B cell (primary cell): ENCODE results near the gene KRT4. TPM values are rescaled to one million over a fixed set of nuclear protein-coding genes. Genes with fewer than 3 reads are reported as not detected.

ENCODE experiments used
- ATAC-seq: fragments of 200-7000 bp; cut with Tn5 transposase; one replicate; pipeline ENCODE4 v1.10.0; 2021; ENCODE audit warnings: low read depth, mild to moderate bottlenecking, moderate number of reproducible peaks, moderate library complexity
- CTCF ChIA-PET: fragments of 350-600 bp; sonication (Branson Sonifier 250); formaldehyde crosslinking; loops from one replicate; lab custom pipeline; 2021; ENCODE audit warnings: antibody characterized with exemption, inconsistent platforms; lab: Charles Lee
- POLR2A ChIA-PET: fragments of 350-600 bp; sonication (Branson Sonifier 250); formaldehyde crosslinking; loops from one replicate; lab custom pipeline; 2021; ENCODE audit warnings: antibody characterized with exemption; lab: Charles Lee
- DNase-seq: peaks from one replicate; pipeline ENCODE4 v3.0.0; 2013
- H2AFZ ChIP-seq: 2 replicates; pipeline ENCODE4 v1.6.1; 2012; ENCODE audit warnings: mild to moderate bottlenecking, low read depth, low read length; ENCODE audit not compliant: insufficient read depth, poor library complexity, severe bottlenecking
- H3K27ac ChIP-seq, 2 donors: 1 replicate in 1 of 2; 2 replicates in 1 of 2; pipeline ENCODE4 v1.5.1; 2012 to 2013; ENCODE audit warnings: low read length in 2 of 2, mild to moderate bottlenecking in 2 of 2, moderate library complexity in 1 of 2
- H3K27me3 ChIP-seq, 4 experiments: fragments of 200-600 bp in 1 of 4; sonication (generic) in 1 of 4; replicated peaks in 1 of 4; 1 replicate in 2 of 4; 2 replicates in 2 of 4; pipeline versions ENCODE4 v1.6.1 to v1.7.0; 2013 to 2016; ENCODE audit warnings: low read length in 3 of 4, mild to moderate bottlenecking in 2 of 4, mixed read lengths in 1 of 4, moderate library complexity in 1 of 4; ENCODE audit not compliant: insufficient read depth in 4 of 4, control insufficient read depth in 3 of 4; ENCODE audit errors: control extremely low read depth in 1 of 4
- H3K36me3 ChIP-seq, 2 experiments: replicated peaks in 1 of 2; 1 replicate in 1 of 2; 2 replicates in 1 of 2; pipeline versions ENCODE4 v1.6.1 to v1.7.1; 2013; ENCODE audit warnings: low read length in 1 of 2; ENCODE audit not compliant: insufficient read depth in 2 of 2, control insufficient read depth in 1 of 2; ENCODE audit errors: control extremely low read depth in 1 of 2, extremely low read depth in 1 of 2
- H3K4me1 ChIP-seq, 2 donors: fragments of 200-600 bp in 1 of 2; sonication (generic) in 1 of 2; 1 replicate in 1 of 2; 2 replicates in 1 of 2; pipeline versions ENCODE4 v1.5.1 to v1.6.1; 2013 to 2017; ENCODE audit warnings: low read length in 2 of 2; ENCODE audit not compliant: control insufficient read depth in 2 of 2, insufficient read depth in 2 of 2
- H3K4me2 ChIP-seq: replicated peaks from 2 replicates; pipeline ENCODE3; 2012; ENCODE audit warnings: mild to moderate bottlenecking, low read depth, low read length; ENCODE audit not compliant: poor library complexity, severe bottlenecking
- H3K4me3 ChIP-seq, 5 experiments: fragments of 200-600 bp in 1 of 5; sonication (generic) in 1 of 5; 1 replicate in 3 of 5; 2 replicates in 2 of 5; pipeline versions ENCODE4 v1.5.1 to v1.7.0; 2011 to 2016; ENCODE audit warnings: low read length in 4 of 5, mild to moderate bottlenecking in 4 of 5, low read depth in 2 of 5, control low read depth in 1 of 5, moderate library complexity in 1 of 5; ENCODE audit not compliant: insufficient read depth in 1 of 5; ENCODE audit errors: control extremely low read depth in 1 of 5, extremely low read depth in 1 of 5
- H3K79me2 ChIP-seq: fragments of 200-600 bp; sonication (generic); one replicate; pipeline ENCODE4 v1.6.0; 2016; ENCODE audit warnings: low read length; ENCODE audit not compliant: control insufficient read depth, insufficient read depth
- H3K9ac ChIP-seq: fragments of 200-600 bp; sonication (generic); 2 replicates; pipeline ENCODE4 v1.6.1; 2017; ENCODE audit warnings: mild to moderate bottlenecking, low read length, moderate library complexity
- H3K9me3 ChIP-seq, 3 donors: one replicate each; pipeline versions ENCODE4 v1.6.1 to v1.7.1; 2013; ENCODE audit warnings: low read length in 2 of 3; ENCODE audit not compliant: control insufficient read depth in 2 of 3, insufficient read depth in 1 of 3; ENCODE audit errors: control extremely low read depth in 1 of 3
- H4K20me1 ChIP-seq: 2 replicates; pipeline ENCODE4 v1.6.0; 2012; ENCODE audit warnings: mild to moderate bottlenecking, low read length; ENCODE audit not compliant: insufficient read depth, control insufficient read depth, poor library complexity, severe bottlenecking
- H3K27ac Mint-ChIP-seq: one replicate; pipeline ENCODE4 v1.8.0; 2021; ENCODE audit warnings: mixed read lengths
- H3K27me3 Mint-ChIP-seq: one replicate; pipeline ENCODE4 v1.8.0; 2021; ENCODE audit warnings: mixed read lengths
- H3K4me1 Mint-ChIP-seq: one replicate; pipeline ENCODE4 v1.8.0; 2021; ENCODE audit warnings: mixed read lengths
- H3K4me3 Mint-ChIP-seq: one replicate; pipeline ENCODE4 v1.8.0; 2021; ENCODE audit warnings: mixed read lengths
- H3K9me3 Mint-ChIP-seq: one replicate; pipeline ENCODE4 v1.8.0; 2022; ENCODE audit warnings: mixed read lengths; ENCODE audit not compliant: insufficient read depth
- EZH2 ChIP-seq: IDR thresholded peaks from 2 replicates; pipeline ENCODE4 v1.6.1; 2012; ENCODE audit warnings: borderline replicate concordance, low read depth, mild to moderate bottlenecking, moderate library complexity, low read length; ENCODE audit not compliant: insufficient read depth, poor library complexity, severe bottlenecking
- WGBS: methylation state at CpG from one replicate; pipeline ENCODE4 v1.1.5; 2013; ENCODE audit warnings: missing lambda C conversion rate; ENCODE audit not compliant: insufficient coverage; 5-methylcytosine and 5-hydroxymethylcytosine counted together
- intact Hi-C: fragments of 100-400 bp; cut with micrococcal nuclease; formaldehyde crosslinking; loops from one replicate; pipeline ENCODE4 v1.10.0; 2022
- polyA plus RNA-seq: library from polyadenylated mRNA; depleted of rRNA; stranded (reverse); fragments of >200 nt; gene quantifications from 2 replicates; pipeline ENCODE4 v1.2.3, GENCODE V29; 2012
- total RNA-seq, 2 donors: library from RNA; stranded (reverse); fragments of 120-200 nt in 1 of 2; gene quantifications; 1 replicate in 1 of 2; 2 replicates in 1 of 2; pipeline versions ENCODE4 v1.2.3 to v1.2.4, GENCODE V29; 2013 to 2022
- TF ChIP-seq, protein P1 (sequence below): fragments of 200-600 bp; IDR thresholded peaks from one replicate; pipeline ENCODE4 v1.8.0; 2022; ENCODE audit warnings: antibody characterized with exemption, mild to moderate bottlenecking

Gene KRT4
- total and polyA plus RNA-seq, 2 donors (not counting 1 experiment from before 2014, with no cell fraction given): not detected

DNA sequence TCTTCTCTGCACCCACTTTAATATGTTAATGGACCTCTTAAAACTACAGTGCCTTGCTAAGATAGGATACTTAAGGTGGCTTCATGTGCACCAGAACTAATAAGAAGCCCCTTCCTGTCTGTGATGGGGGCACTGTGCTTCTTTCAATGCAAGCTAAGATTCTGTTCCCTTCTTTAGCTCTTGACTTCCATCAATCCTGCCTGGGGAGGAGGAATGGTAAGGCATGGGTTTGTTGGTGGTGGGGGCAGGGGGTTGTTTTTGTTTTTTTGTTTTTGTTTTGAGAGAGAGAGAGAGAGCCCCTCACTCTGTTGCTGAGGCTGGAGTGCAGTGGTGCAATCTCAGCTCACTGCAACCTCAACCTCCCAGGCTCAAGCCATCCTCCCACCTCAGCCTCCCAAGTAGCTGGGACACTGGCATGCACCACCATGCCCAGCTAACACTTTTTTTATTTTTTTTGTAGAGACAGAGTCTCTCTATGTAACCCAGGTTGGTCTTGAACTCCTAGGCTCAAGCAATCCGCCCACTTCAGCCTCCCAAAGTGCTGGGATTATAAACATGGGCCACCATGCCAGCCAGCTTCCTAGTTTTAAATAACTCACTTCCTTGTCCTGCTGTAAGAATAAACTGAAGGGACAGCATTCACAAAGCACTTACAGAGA lies 13.5 kb downstream of the KRT4 start:
- no peak overlapping the region for H3K4me3 Mint-ChIP-seq
- H3K4me3 ChIP-seq: no peak overlapping the region
- H3K79me2 ChIP-seq: no peaks in the 10 kb centered on the region
- no peak overlapping the region for H3K9ac ChIP-seq
- no peaks in the 10 kb centered on the region for H4K20me1 ChIP-seq
- intact Hi-C loops: no loop called here
- POLR2A ChIA-PET: no interaction called here
- TF ChIP-seq, protein P1, sequence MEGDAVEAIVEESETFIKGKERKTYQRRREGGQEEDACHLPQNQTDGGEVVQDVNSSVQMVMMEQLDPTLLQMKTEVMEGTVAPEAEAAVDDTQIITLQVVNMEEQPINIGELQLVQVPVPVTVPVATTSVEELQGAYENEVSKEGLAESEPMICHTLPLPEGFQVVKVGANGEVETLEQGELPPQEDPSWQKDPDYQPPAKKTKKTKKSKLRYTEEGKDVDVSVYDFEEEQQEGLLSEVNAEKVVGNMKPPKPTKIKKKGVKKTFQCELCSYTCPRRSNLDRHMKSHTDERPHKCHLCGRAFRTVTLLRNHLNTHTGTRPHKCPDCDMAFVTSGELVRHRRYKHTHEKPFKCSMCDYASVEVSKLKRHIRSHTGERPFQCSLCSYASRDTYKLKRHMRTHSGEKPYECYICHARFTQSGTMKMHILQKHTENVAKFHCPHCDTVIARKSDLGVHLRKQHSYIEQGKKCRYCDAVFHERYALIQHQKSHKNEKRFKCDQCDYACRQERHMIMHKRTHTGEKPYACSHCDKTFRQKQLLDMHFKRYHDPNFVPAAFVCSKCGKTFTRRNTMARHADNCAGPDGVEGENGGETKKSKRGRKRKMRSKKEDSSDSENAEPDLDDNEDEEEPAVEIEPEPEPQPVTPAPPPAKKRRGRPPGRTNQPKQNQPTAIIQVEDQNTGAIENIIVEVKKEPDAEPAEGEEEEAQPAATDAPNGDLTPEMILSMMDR: no peak
- TF ChIP-seq EZH2: no peak
- CTCF ChIA-PET: no interaction called here
- H3K27ac ChIP-seq: no peak overlapping the region
- H3K4me1 ChIP-seq: no peaks in the 10 kb centered on the region
- H2AFZ ChIP-seq: no peak overlapping the region
- ATAC-seq (no peak), DNase-seq (no peak)
- peaks cover 30% of the 10 kb centered on the region for H3K27me3 Mint-ChIP-seq
- H3K4me2 ChIP-seq: no peak overlapping the region
- H3K36me3 ChIP-seq: no peaks in the 10 kb centered on the region
- H3K9me3 ChIP-seq: no peaks in the 10 kb centered on the region
- H3K27me3 ChIP-seq: peaks cover 0 to 5% (median 2%) of the 10 kb centered on the region in 4 experiments
- H3K9me3 Mint-ChIP-seq: no peaks in the 10 kb centered on the region
- H3K4me1 Mint-ChIP-seq: no peaks in the 10 kb centered on the region
- 90% methylated on average over 1 of the region's 1 CpG for WGBS
- no peak overlapping the region for H3K27ac Mint-ChIP-seq

DNA sequence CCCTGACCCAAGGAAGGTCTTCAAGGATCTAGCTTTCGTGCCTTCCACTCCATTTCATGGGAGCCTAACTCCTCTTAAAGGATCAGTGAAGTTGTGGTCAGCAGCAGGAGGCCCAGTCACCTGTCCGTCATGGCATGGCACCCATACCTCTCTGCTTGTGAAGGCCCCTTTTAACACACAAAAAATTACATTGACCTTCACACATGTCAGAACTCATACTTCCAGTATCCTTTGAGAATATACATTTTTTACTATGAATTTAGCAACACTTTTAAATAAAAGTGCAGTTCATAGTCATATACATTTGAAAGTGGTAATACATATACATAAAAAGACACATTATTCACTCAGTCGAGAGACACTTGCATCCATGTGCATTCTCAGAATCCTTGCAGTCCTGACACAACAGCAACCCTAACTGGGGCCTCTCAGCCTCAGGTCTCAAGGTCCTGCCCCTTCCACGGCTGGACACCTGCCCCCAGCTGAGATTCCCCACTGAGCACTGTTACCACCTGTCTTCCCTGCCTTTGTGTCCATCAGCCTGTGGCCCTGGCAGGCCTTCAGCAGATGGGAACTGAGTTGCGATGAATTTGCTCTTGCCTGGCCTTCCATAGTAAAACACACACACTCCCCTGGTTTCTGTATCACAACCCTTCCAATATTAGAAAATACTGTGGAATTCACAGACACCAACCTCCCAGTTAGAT lies 14.3 kb downstream of the KRT4 start:
- Histone ChIP-seq H3K4me3 (no peak overlapping the region), H2AFZ (no peak overlapping the region), H3K79me2 (no peaks in the 10 kb centered on the region), H3K9ac (no peak overlapping the region), H3K27me3 (peaks cover 0 to 5% (median 2%) of the 10 kb centered on the region in 4 experiments), H4K20me1 (no peaks in the 10 kb centered on the region), H3K4me1 (no peaks in the 10 kb centered on the region), H3K4me2 (no peak overlapping the region), H3K9me3 (no peaks in the 10 kb centered on the region), H3K27ac (no peak overlapping the region), H3K36me3 (no peaks in the 10 kb centered on the region)
- ATAC-seq (no peak), DNase-seq (no peak)
- no peak overlapping the region for H3K4me3 Mint-ChIP-seq
- intact Hi-C loops: no loop called here
- no peaks in the 10 kb centered on the region for H3K4me1 Mint-ChIP-seq
- 84% methylated on average over 5 of the region's 5 CpGs for WGBS
- ChIA-PET POLR2A (no interaction called here), CTCF (no interaction called here)
- no peak overlapping the region for H3K27ac Mint-ChIP-seq
- TF ChIP-seq, protein P1: no peak
- TF ChIP-seq EZH2: no peak
- peaks cover 30% of the 10 kb centered on the region for H3K27me3 Mint-ChIP-seq
- H3K9me3 Mint-ChIP-seq: no peaks in the 10 kb centered on the region
